Lower leg skin (tissue), 4 donors: ENCODE data around the gene KLF5. TPM values are rescaled to one million over a fixed set of nuclear protein-coding genes. Genes with fewer than 3 reads are reported as not detected.

Experiments
- DNase-seq, 2 donors: peaks; one replicate each; pipeline ENCODE4 v3.0.0-alpha.2; 2019; ENCODE audit warnings: low spot score in 2 of 2
- H3K4me3 ChIP-seq: fragments of 200-600 bp; sonication (generic); 2 replicates; pipeline ENCODE4 v1.5.1; 2017; ENCODE audit warnings: mild to moderate bottlenecking, low read depth; ENCODE audit not compliant: poor library complexity, severe bottlenecking
- CTCF ChIP-seq, 3 donors: fragments of 450-650 bp; IDR thresholded peaks; one replicate each; pipeline ENCODE4 v1.5.1; 2016; ENCODE audit warnings: antibody characterized with exemption in 3 of 3, mild to moderate bottlenecking in 3 of 3, moderate library complexity in 2 of 3
- POLR2A ChIP-seq, 2 donors: fragments of 450-650 bp; IDR thresholded peaks; one replicate each; pipeline ENCODE4 v1.6.1; 2016 to 2017; ENCODE audit warnings: antibody characterized with exemption in 2 of 2, mild to moderate bottlenecking in 1 of 2, moderate library complexity in 1 of 2
- WGBS, 2 donors: methylation state at CpG; one replicate each; pipeline ENCODE4 v1.1.5; 2018; 5-methylcytosine and 5-hydroxymethylcytosine counted together
- intact Hi-C: fragments of 100-400 bp; cut with DNase I; formaldehyde crosslinking; loops from one replicate; pipeline ENCODE4 v1.15.0; 2023; ENCODE audit warnings: low total_unique reads
- total RNA-seq, 4 donors: library from RNA; depleted of rRNA; stranded (reverse); fragments of >200 nt; gene quantifications; one replicate each; pipeline ENCODE4 v1.1.0, GENCODE V29; 2016

The KLF5 gene
- total RNA-seq, 4 donors from 2014 or later = 244 to 544 (median 359) TPM

GRCh38 chr13:73060251-73061160, 1.7 kb downstream of the KLF5 start:
- TF ChIP-seq POLR2A (IDR thresholded peaks at IDR 0.05) = no peak
- TF ChIP-seq CTCF (IDR thresholded peaks at IDR 0.05) = no peak
- no peak for DNase-seq
- WGBS, 2 donors = 3 to 6% methylated on average over 26 of the region's 26 CpGs
- peak overlapping the region; percentile 70 for H3K4me3 ChIP-seq
- intact Hi-C loops = loop anchor here (10.0 kb wide), 1 partner anchor 654 kb away; no protein-coding TSS in a partner anchor

GRCh38 chr13:73061473-73061872, 2.7 kb downstream of the KLF5 start:
- DNase-seq = no peak
- TF ChIP-seq POLR2A (IDR thresholded peaks at IDR 0.05) (no peak), CTCF (IDR thresholded peaks at IDR 0.05) (no peak)
- peak overlapping the region; percentile 14 for H3K4me3 ChIP-seq
- intact Hi-C loops = loop anchor here (10.0 kb wide), 1 partner anchor 653 kb away; no protein-coding TSS in a partner anchor
- WGBS, 2 donors = 59 to 63% methylated on average over 6 of the region's 6 CpGs

- DNase-seq = no peak
- no peak for TF ChIP-seq CTCF (IDR thresholded peaks at IDR 0.05)
- TF ChIP-seq POLR2A (IDR thresholded peaks at IDR 0.05) = no peak
- peak overlapping the region; percentile 14 for H3K4me3 ChIP-seq
- intact Hi-C loops = loop anchor here (10.0 kb wide), 1 partner anchor 653 kb away; no protein-coding TSS in a partner anchor
- 58 to 59% methylated on average over 9 of the region's 9 CpGs for WGBS, 2 donors
Measured at GRCh38 chr13:73061876-73062275, 3.1 kb downstream of the KLF5 start.

GRCh38 chr13:73062468-73062867, 3.7 kb downstream of the KLF5 start:
- peak overlapping the region; percentile 14 for H3K4me3 ChIP-seq
- 48 to 63% methylated on average over 13 of the region's 13 CpGs for WGBS, 2 donors
- intact Hi-C loops = loop anchor here (10.0 kb wide), 1 partner anchor 652 kb away; no protein-coding TSS in a partner anchor
- TF ChIP-seq POLR2A (IDR thresholded peaks at IDR 0.05) (no peak), CTCF (IDR thresholded peaks at IDR 0.05) (no peak)
- DNase-seq = no peak

GRCh38 chr13:73063166-73063565, 4.4 kb downstream of the KLF5 start:
- intact Hi-C loops = loop anchor here (10.0 kb wide), 1 partner anchor 652 kb away; no protein-coding TSS in a partner anchor
- TF ChIP-seq POLR2A (IDR thresholded peaks at IDR 0.05) (no peak), CTCF (IDR thresholded peaks at IDR 0.05) (no peak)
- no peak overlapping the region for H3K4me3 ChIP-seq
- WGBS, 2 donors = 51 to 57% methylated on average over 3 of the region's 3 CpGs
- DNase-seq = no peak
